Measurements from ENCODE around the gene DNAH7.

DNA sequence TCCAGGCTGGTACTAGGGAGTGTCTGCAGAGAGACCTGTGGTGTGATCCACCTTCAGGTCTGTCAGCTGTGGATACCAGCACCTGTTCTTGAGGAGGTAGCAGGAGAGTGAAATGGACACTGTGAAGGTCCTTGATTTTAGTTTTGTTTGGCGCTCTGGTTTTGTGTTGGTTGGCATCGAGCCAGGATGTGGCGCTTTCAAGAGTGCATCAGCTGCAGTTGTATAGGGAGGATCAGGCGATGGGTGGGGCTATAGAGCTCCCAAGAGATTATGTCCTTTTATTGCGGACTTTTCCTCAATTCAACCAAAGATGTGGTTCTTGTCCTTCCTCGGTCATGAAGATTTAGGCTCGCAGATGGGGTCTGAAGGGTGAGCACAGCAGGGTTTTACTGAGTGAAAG lies 374.1 kb downstream of the DNAH7 start:
- TF ChIP-seq POLR2A (IDR thresholded peaks at IDR 0.05; ENCODE audit: low read depth, low read length) (no peak), TAF1 (IDR thresholded peaks at IDR 0.05; ENCODE audit: borderline replicate concordance, low read depth, low read length) (no peak)

Data from GM12892 (cell line).